ENCODE results near the gene MRPS14. TPM values are rescaled to one million over a fixed set of nuclear protein-coding genes. Genes with fewer than 3 reads are reported as not detected.

Gene MRPS14
- 38.3 and 41.7 TPM in 2 replicates for total RNA-seq (2014; rRNA removed; shearing (Covaris generic); ENCODE audit: low replicate concordance)

- Histone ChIP-seq H4K20me1 (ENCODE audit: insufficient read depth, low read depth, low read length) (no peaks in the 10 kb centered on the region; the same call in 1 of the 2 replicates), H2AFZ (ENCODE audit: low read length) (peak within 1 kb of the TSS; percentile 84; the same call in 1 of the 2 replicates), H3K27me3 (ENCODE audit: low read length) (no peaks in the 10 kb centered on the region), H3K27ac (ENCODE audit: low read length) (peak within 1 kb of the TSS; percentile 72), H3K4me3 (ENCODE audit: low read length) (peak within 1 kb of the TSS; percentile 82), H3K36me3 (ENCODE audit: insufficient read depth, low read length) (no peaks in the 10 kb centered on the region; the same call in 1 of the 2 replicates), H3K79me2 (ENCODE audit: low read length) (peaks cover 45% of the 10 kb centered on the region), H3K9me2 (replicated peaks; ENCODE audit: insufficient read depth, low read length) (no peaks in the 10 kb centered on the region), H3K4me2 (ENCODE audit: low read depth, low read length, poor library complexity, severe bottlenecking) (peak within 1 kb of the TSS; percentile 90), H3K9me3 (ENCODE audit: low read length) (no peaks in the 10 kb centered on the region), H3K4me1 (ENCODE audit: low read length) (peaks cover 25% of the 10 kb centered on the region), H3K9ac (ENCODE audit: low read length) (peak within 1 kb of the TSS; percentile 86)
- peak; percentile 99 for DNase-seq
Observed at GRCh38 chr1:175023043-175023921, at the start of gene MRPS14. Gene MRPS14, minus strand, starts transcription at chr1:175023425. Its CDS starts 17 bp downstream, at chr1:175023408.

GRCh38 chr1:175072099-175072951 is 49.1 kb upstream of the MRPS14 start:
- no peaks in the 10 kb centered on the region for H3K79me2 ChIP-seq (ENCODE audit: low read length)
- no peak overlapping the region for H2AFZ ChIP-seq (ENCODE audit: low read length)
- no peak overlapping the region for H3K9ac ChIP-seq (ENCODE audit: low read length)
- H4K20me1 ChIP-seq (ENCODE audit: insufficient read depth, low read depth, low read length) = no peaks in the 10 kb centered on the region
- H3K9me2 ChIP-seq (replicated peaks; ENCODE audit: insufficient read depth, low read length) = no peaks in the 10 kb centered on the region
- no peaks in the 10 kb centered on the region for H3K36me3 ChIP-seq (ENCODE audit: insufficient read depth, low read length)
- no peaks in the 10 kb centered on the region for H3K4me1 ChIP-seq (ENCODE audit: low read length)
- no peak overlapping the region for H3K4me2 ChIP-seq (ENCODE audit: low read depth, low read length, poor library complexity, severe bottlenecking)
- no peak for DNase-seq
- no peak overlapping the region for H3K4me3 ChIP-seq (ENCODE audit: low read length)
- H3K27ac ChIP-seq (ENCODE audit: low read length) = no peak overlapping the region
- no peaks in the 10 kb centered on the region for H3K9me3 ChIP-seq (ENCODE audit: low read length)
- no peaks in the 10 kb centered on the region for H3K27me3 ChIP-seq (ENCODE audit: low read length)

GRCh38 chr1:175071276-175071943 is 48.2 kb upstream of the MRPS14 start:
- Histone ChIP-seq H3K27me3 (ENCODE audit: low read length) (no peaks in the 10 kb centered on the region), H3K4me3 (ENCODE audit: low read length) (no peak overlapping the region), H3K27ac (ENCODE audit: low read length) (no peak overlapping the region), H3K79me2 (ENCODE audit: low read length) (no peaks in the 10 kb centered on the region), H3K9ac (ENCODE audit: low read length) (no peak overlapping the region), H3K4me2 (ENCODE audit: low read depth, low read length, poor library complexity, severe bottlenecking) (no peak overlapping the region), H3K4me1 (ENCODE audit: low read length) (no peaks in the 10 kb centered on the region), H3K9me2 (replicated peaks; ENCODE audit: insufficient read depth, low read length) (no peaks in the 10 kb centered on the region), H2AFZ (ENCODE audit: low read length) (no peak overlapping the region), H3K36me3 (ENCODE audit: insufficient read depth, low read length) (no peaks in the 10 kb centered on the region), H3K9me3 (ENCODE audit: low read length) (no peaks in the 10 kb centered on the region), H4K20me1 (ENCODE audit: insufficient read depth, low read depth, low read length) (no peaks in the 10 kb centered on the region)
- no peak for DNase-seq

DNA sequence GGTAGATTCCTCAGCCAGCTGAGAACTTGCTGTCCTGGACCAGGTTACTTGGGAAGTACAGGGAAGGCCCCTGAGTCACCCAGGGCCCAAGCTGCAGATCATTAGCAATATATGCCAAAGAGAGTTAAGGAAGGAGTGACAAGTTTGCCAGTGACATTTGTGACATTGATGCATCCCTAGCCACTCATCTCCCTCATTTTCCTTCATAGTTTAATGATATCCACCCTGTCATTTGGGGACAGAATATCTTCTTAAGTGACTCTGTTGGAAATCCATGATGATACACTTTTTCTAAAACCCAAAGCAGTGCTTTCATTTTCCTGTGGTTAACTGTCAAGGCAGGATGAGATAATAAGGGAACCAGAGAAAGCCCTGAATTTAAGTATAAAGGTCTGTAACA is 47.6 kb upstream of the MRPS14 start:
- Histone ChIP-seq H3K9me3 (ENCODE audit: low read length) (no peaks in the 10 kb centered on the region), H3K4me3 (ENCODE audit: low read length) (no peak overlapping the region), H2AFZ (ENCODE audit: low read length) (no peak overlapping the region), H3K4me2 (ENCODE audit: low read depth, low read length, poor library complexity, severe bottlenecking) (no peak overlapping the region), H3K27me3 (ENCODE audit: low read length) (no peaks in the 10 kb centered on the region), H3K27ac (ENCODE audit: low read length) (no peak overlapping the region), H3K9ac (ENCODE audit: low read length) (no peak overlapping the region), H3K79me2 (ENCODE audit: low read length) (no peaks in the 10 kb centered on the region), H3K9me2 (replicated peaks; ENCODE audit: insufficient read depth, low read length) (no peaks in the 10 kb centered on the region), H3K36me3 (ENCODE audit: insufficient read depth, low read length) (no peaks in the 10 kb centered on the region), H4K20me1 (ENCODE audit: insufficient read depth, low read depth, low read length) (no peaks in the 10 kb centered on the region), H3K4me1 (ENCODE audit: low read length) (no peaks in the 10 kb centered on the region)
- DNase-seq = no peak

- no peak within 1 kb of the TSS for H2AFZ ChIP-seq (ENCODE audit: low read length)
- H3K27ac ChIP-seq (ENCODE audit: low read length) = no peak within 1 kb of the TSS
- H3K4me3 ChIP-seq (ENCODE audit: low read length) = no peak within 1 kb of the TSS
- DNase-seq = no peak
- H3K4me2 ChIP-seq (ENCODE audit: low read depth, low read length, poor library complexity, severe bottlenecking) = no peak within 1 kb of the TSS
- no peaks in the 10 kb centered on the region for H3K9me3 ChIP-seq (ENCODE audit: low read length)
- no peaks in the 10 kb centered on the region for H3K36me3 ChIP-seq (ENCODE audit: insufficient read depth, low read length)
- H3K9ac ChIP-seq (ENCODE audit: low read length) = no peak within 1 kb of the TSS
- H3K4me1 ChIP-seq (ENCODE audit: low read length) = no peaks in the 10 kb centered on the region
- H3K27me3 ChIP-seq (ENCODE audit: low read length) = no peaks in the 10 kb centered on the region
- H3K79me2 ChIP-seq (ENCODE audit: low read length) = no peaks in the 10 kb centered on the region
- H4K20me1 ChIP-seq (ENCODE audit: insufficient read depth, low read depth, low read length) = no peaks in the 10 kb centered on the region
- H3K9me2 ChIP-seq (replicated peaks; ENCODE audit: insufficient read depth, low read length) = no peaks in the 10 kb centered on the region
Observed at GRCh38 chr1:175067362-175068106, 44.3 kb upstream of the MRPS14 start, which contains the start of gene TNN. Gene TNN, plus strand, starts transcription at chr1:175067833. Its CDS starts 9,586 bp downstream, at chr1:175077419.

DNA sequence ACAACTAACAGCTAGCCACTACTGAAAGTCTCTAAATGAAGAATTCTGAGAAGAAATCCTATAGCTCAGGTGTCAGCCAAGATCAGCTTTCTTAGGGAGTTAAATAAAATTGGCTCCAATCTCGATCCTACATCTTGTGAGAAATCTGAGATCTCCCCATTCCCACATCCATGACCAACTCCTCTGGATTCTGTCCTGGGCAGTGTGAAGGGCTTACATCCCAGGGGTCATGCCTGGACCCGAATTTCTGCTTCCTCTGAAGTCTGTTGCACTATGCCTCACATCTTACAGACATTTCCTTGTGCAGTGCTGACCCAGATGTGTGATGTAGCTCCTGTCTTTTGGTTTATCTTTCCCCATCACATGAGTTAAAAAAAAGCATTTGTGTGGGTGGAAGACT is 39.6 kb upstream of the MRPS14 start:
- H2AFZ ChIP-seq (ENCODE audit: low read length) = no peak overlapping the region
- no peak overlapping the region for H3K9ac ChIP-seq (ENCODE audit: low read length)
- no peak overlapping the region for H3K4me3 ChIP-seq (ENCODE audit: low read length)
- H3K9me3 ChIP-seq (ENCODE audit: low read length) = no peaks in the 10 kb centered on the region
- H3K9me2 ChIP-seq (replicated peaks; ENCODE audit: insufficient read depth, low read length) = no peaks in the 10 kb centered on the region
- no peaks in the 10 kb centered on the region for H3K4me1 ChIP-seq (ENCODE audit: low read length)
- no peak overlapping the region for H3K4me2 ChIP-seq (ENCODE audit: low read depth, low read length, poor library complexity, severe bottlenecking)
- no peaks in the 10 kb centered on the region for H3K36me3 ChIP-seq (ENCODE audit: insufficient read depth, low read length)
- no peaks in the 10 kb centered on the region for H3K79me2 ChIP-seq (ENCODE audit: low read length)
- H3K27ac ChIP-seq (ENCODE audit: low read length) = no peak overlapping the region
- no peak for DNase-seq
- H4K20me1 ChIP-seq (ENCODE audit: insufficient read depth, low read depth, low read length) = no peaks in the 10 kb centered on the region
- no peaks in the 10 kb centered on the region for H3K27me3 ChIP-seq (ENCODE audit: low read length)

GRCh38 chr1:175062339-175062738 is 39.1 kb upstream of the MRPS14 start:
- Histone ChIP-seq H3K9me2 (replicated peaks; ENCODE audit: insufficient read depth, low read length) (no peaks in the 10 kb centered on the region), H3K9me3 (ENCODE audit: low read length) (no peaks in the 10 kb centered on the region), H3K4me1 (ENCODE audit: low read length) (no peaks in the 10 kb centered on the region), H4K20me1 (ENCODE audit: insufficient read depth, low read depth, low read length) (no peaks in the 10 kb centered on the region), H3K79me2 (ENCODE audit: low read length) (no peaks in the 10 kb centered on the region), H2AFZ (ENCODE audit: low read length) (no peak overlapping the region), H3K4me2 (ENCODE audit: low read depth, low read length, poor library complexity, severe bottlenecking) (no peak overlapping the region), H3K9ac (ENCODE audit: low read length) (no peak overlapping the region), H3K27me3 (ENCODE audit: low read length) (no peaks in the 10 kb centered on the region), H3K4me3 (ENCODE audit: low read length) (no peak overlapping the region), H3K36me3 (ENCODE audit: insufficient read depth, low read length) (no peaks in the 10 kb centered on the region), H3K27ac (ENCODE audit: low read length) (no peak overlapping the region)
- no peak for DNase-seq

All from Karpas-422 (cell line).